Ascending aorta (tissue), 2 donors: ENCODE data around the gene CLASRP. TPM values are rescaled to one million over a fixed set of nuclear protein-coding genes. Genes with fewer than 3 reads are reported as not detected.
"Not testable (repeated sequence)": the region's sequence is repeated elsewhere in the genome, so short reads cannot be mapped to it uniquely, and the experiment has no call there.

Experiments
- DNase-seq, 2 donors: peaks; one replicate each; pipeline ENCODE4 v3.0.0-alpha.2; 2019; ENCODE audit warnings: low spot score in 2 of 2
- H3K27ac ChIP-seq, 2 donors: fragments of 200-600 bp; sonication (generic); one replicate each; pipeline ENCODE4 v1.5.1; 2016 to 2017; ENCODE audit warnings: mild to moderate bottlenecking in 1 of 2
- H3K27me3 ChIP-seq: fragments of 200-600 bp; sonication (generic); one replicate; pipeline ENCODE4 v1.5.1; 2017
- H3K36me3 ChIP-seq, 2 donors: fragments of 200-600 bp; sonication (generic); one replicate each; pipeline ENCODE4 v1.5.1; 2016
- H3K4me1 ChIP-seq, 2 donors: fragments of 200-600 bp; sonication (generic); one replicate each; pipeline ENCODE4 v1.5.1; 2016 to 2017; ENCODE audit warnings: mild to moderate bottlenecking in 1 of 2
- H3K4me3 ChIP-seq, 2 donors: fragments of 200-600 bp; sonication (generic); one replicate each; pipeline ENCODE4 v1.5.1; 2016 to 2017; ENCODE audit warnings: mild to moderate bottlenecking in 1 of 2
- H3K9me3 ChIP-seq, 2 donors: fragments of 200-600 bp; sonication (generic); one replicate each; pipeline ENCODE4 v1.5.1; 2016
- CTCF ChIP-seq, 3 experiments: fragments of 200-600 bp in 2 of 3; fragments of 450-650 bp in 1 of 3; sonication (generic) in 2 of 3; IDR thresholded peaks; one replicate each; pipeline ENCODE4 v1.5.1; 2016 to 2019; ENCODE audit warnings: antibody characterized with exemption in 3 of 3, mild to moderate bottlenecking in 1 of 3, moderate library complexity in 1 of 3
- intact Hi-C: fragments of 100-400 bp; cut with DNase I; formaldehyde crosslinking; loops from one replicate; pipeline ENCODE4 v1.15.1; 2023
- total RNA-seq: library from RNA; depleted of rRNA; stranded (reverse); fragments of >200 nt; gene quantifications from one replicate; pipeline ENCODE4 v1.1.0, GENCODE V29; 2016

Gene CLASRP
- total RNA-seq, 1 donor from 2014 or later, result 103 TPM

GRCh38 chr19:45104658-45105349 is 66.0 kb downstream of the CLASRP start:
- intact Hi-C loops, result no loop called here
- no peaks in the 10 kb centered on the region for H3K9me3 ChIP-seq
- H3K27me3 ChIP-seq, result no peaks in the 10 kb centered on the region
- no peak for TF ChIP-seq CTCF (IDR thresholded peaks at IDR 0.05)
- no peak overlapping the region for H3K4me3 ChIP-seq
- DNase-seq, result no peak
- no peaks in the 10 kb centered on the region for H3K4me1 ChIP-seq
- no peak overlapping the region for H3K27ac ChIP-seq
- no peaks in the 10 kb centered on the region for H3K36me3 ChIP-seq

- H3K4me3 ChIP-seq, H3K4me1 ChIP-seq, intact Hi-C loops, H3K36me3 ChIP-seq, H3K9me3 ChIP-seq, H3K27ac ChIP-seq, DNase-seq, H3K27me3 ChIP-seq: not testable (repeated sequence)
Observed at GRCh38 chr19:45106363-45106762, 67.5 kb downstream of the CLASRP start.

GRCh38 chr19:45107621-45108150 is 68.8 kb downstream of the CLASRP start:
- H3K27me3 ChIP-seq, result no peaks in the 10 kb centered on the region
- no peak overlapping the region for H3K4me3 ChIP-seq
- no peak for TF ChIP-seq CTCF (IDR thresholded peaks at IDR 0.05)
- no peaks in the 10 kb centered on the region for H3K36me3 ChIP-seq
- no peaks in the 10 kb centered on the region for H3K4me1 ChIP-seq
- intact Hi-C loops, result no loop called here
- no peak overlapping the region for H3K27ac ChIP-seq
- H3K9me3 ChIP-seq, result no peaks in the 10 kb centered on the region
- DNase-seq, result no peak

- no peaks in the 10 kb centered on the region for H3K4me1 ChIP-seq
- H3K9me3 ChIP-seq, result no peaks in the 10 kb centered on the region
- intact Hi-C loops, result no loop called here
- no peak overlapping the region for H3K27ac ChIP-seq
- H3K36me3 ChIP-seq, result no peaks in the 10 kb centered on the region
- DNase-seq, result no peak
- H3K4me3 ChIP-seq, result no peak overlapping the region
- no peaks in the 10 kb centered on the region for H3K27me3 ChIP-seq
- TF ChIP-seq CTCF (IDR thresholded peaks at IDR 0.05), result no peak
Observed at GRCh38 chr19:45110851-45111266, 72.0 kb downstream of the CLASRP start.

- Histone ChIP-seq H3K36me3 (no peaks in the 10 kb centered on the region), H3K4me3 (no peak overlapping the region), H3K27ac (no peak overlapping the region), H3K4me1 (no peaks in the 10 kb centered on the region), H3K9me3 (no peaks in the 10 kb centered on the region), H3K27me3 (no peaks in the 10 kb centered on the region)
- intact Hi-C loops, result no loop called here
- DNase-seq, result no peak
- TF ChIP-seq CTCF (IDR thresholded peaks at IDR 0.05), result no peak
Observed at GRCh38 chr19:45112111-45112827, 73.4 kb downstream of the CLASRP start.

GRCh38 chr19:45113628-45114027 is 74.8 kb downstream of the CLASRP start:
- H3K4me3 ChIP-seq, result no peak overlapping the region
- H3K4me1 ChIP-seq, result no peaks in the 10 kb centered on the region
- no peak overlapping the region for H3K27ac ChIP-seq
- no peaks in the 10 kb centered on the region for H3K36me3 ChIP-seq
- TF ChIP-seq CTCF (IDR thresholded peaks at IDR 0.05), result no peak
- H3K9me3 ChIP-seq, result no peaks in the 10 kb centered on the region
- no peaks in the 10 kb centered on the region for H3K27me3 ChIP-seq
- intact Hi-C loops, result no loop called here
- DNase-seq, result no peak
